ENCODE data around the gene MVB12B. TPM values are rescaled to one million over a fixed set of nuclear protein-coding genes. Genes with fewer than 3 reads are reported as not detected.

MVB12B gene
- total and polyA plus RNA-seq, 9 donors: 7.0 to 23.1 (median 17.8) TPM

GRCh38 chr9:126461608-126462007 is 135.0 kb downstream of the MVB12B start:
- Histone ChIP-seq H3K36me3 (no peaks in the 10 kb centered on the region), H3K4me1 (ENCODE audit: insufficient read depth) (peaks cover 2% of the 10 kb centered on the region), H3K27ac (no peak overlapping the region), H3K27me3 (no peaks in the 10 kb centered on the region), H3K4me3 (no peak overlapping the region), H3K9me3 (no peaks in the 10 kb centered on the region)
- intact Hi-C loops (cut with DNase I): no loop called here
- DNase-seq: peak in 1 of 5 donors; percentile 4
- WGBS, 3 donors: 92 to 95% (median 95%) methylated on average over 17 of the region's 17 CpGs
- no peak for TF ChIP-seq EP300 (IDR thresholded peaks at IDR 0.05)
- no peak for TF ChIP-seq CTCF (IDR thresholded peaks at IDR 0.05)
- no peak for TF ChIP-seq POLR2A (IDR thresholded peaks at IDR 0.05)

GRCh38 chr9:126462617-126463016 is 136.0 kb downstream of the MVB12B start:
- Histone ChIP-seq H3K27ac (no peak overlapping the region), H3K4me3 (no peak overlapping the region), H3K4me1 (ENCODE audit: insufficient read depth) (peaks cover 2% of the 10 kb centered on the region), H3K36me3 (no peaks in the 10 kb centered on the region), H3K9me3 (no peaks in the 10 kb centered on the region), H3K27me3 (no peaks in the 10 kb centered on the region)
- WGBS, 3 donors: 96 to 98% (median 97%) methylated on average over 3 of the region's 3 CpGs
- intact Hi-C loops (cut with DNase I): no loop called here
- TF ChIP-seq CTCF (IDR thresholded peaks at IDR 0.05): no peak
- TF ChIP-seq EP300 (IDR thresholded peaks at IDR 0.05): no peak
- no peak for TF ChIP-seq POLR2A (IDR thresholded peaks at IDR 0.05)
- no peak for DNase-seq

- no peak for TF ChIP-seq CTCF (IDR thresholded peaks at IDR 0.05)
- TF ChIP-seq EP300 (IDR thresholded peaks at IDR 0.05): no peak
- no peak for TF ChIP-seq POLR2A (IDR thresholded peaks at IDR 0.05)
- DNase-seq: no peak
- Histone ChIP-seq H3K4me1 (ENCODE audit: insufficient read depth) (peaks cover 5% of the 10 kb centered on the region), H3K9me3 (no peaks in the 10 kb centered on the region), H3K4me3 (no peak overlapping the region), H3K27me3 (no peaks in the 10 kb centered on the region), H3K27ac (no peak overlapping the region), H3K36me3 (no peaks in the 10 kb centered on the region)
- intact Hi-C loops (cut with DNase I): no loop called here
- WGBS, 3 donors: 97% methylated on average over 2 of the region's 2 CpGs
Observed at GRCh38 chr9:126463426-126463825, 136.8 kb downstream of the MVB12B start.

GRCh38 chr9:126464694-126465441 is 138.2 kb downstream of the MVB12B start:
- Histone ChIP-seq H3K36me3 (no peaks in the 10 kb centered on the region), H3K27ac (no peak overlapping the region), H3K9me3 (no peaks in the 10 kb centered on the region), H3K4me1 (ENCODE audit: insufficient read depth) (peaks cover 5% of the 10 kb centered on the region), H3K4me3 (no peak overlapping the region), H3K27me3 (no peaks in the 10 kb centered on the region)
- TF ChIP-seq EP300 (IDR thresholded peaks at IDR 0.05): no peak
- no peak for TF ChIP-seq POLR2A (IDR thresholded peaks at IDR 0.05)
- TF ChIP-seq CTCF (IDR thresholded peaks at IDR 0.05): no peak
- no peak for DNase-seq
- 97% methylated on average over 11 of the region's 11 CpGs for WGBS, 3 donors
- intact Hi-C loops (cut with DNase I): no loop called here
